Metanephros (tissue), 2 donors: ENCODE data around the gene CRMP1. TPM values are rescaled to one million over a fixed set of nuclear protein-coding genes. Genes with fewer than 3 reads are reported as not detected.

Source experiments
- small RNA-seq: library from RNA; depleted of rRNA; stranded (forward); fragments of <200 nt; gene quantifications from one replicate; pipeline ENCODE3, GENCODE V24; 2014; ENCODE audit warnings: low replicate concordance
- total RNA-seq: library from RNA; depleted of rRNA; stranded (reverse); fragments of >200 nt; gene quantifications from one replicate; pipeline ENCODE4 v1.2.3, GENCODE V29; 2014

CRMP1 gene
- 17.0 TPM for total RNA-seq

GRCh38 chr4:5893004-5893580 is at the start of gene CRMP1:
Gene CRMP1 (minus strand): TSS chr4:5893086. CDS start chr4:5892969, 117 bp downstream.

Small RNAs within 50 kb of the gene (small RNA-seq; reads per million reads assigned to genes)
- gene MIR378D1 = not detected

Other genes with a start within 250 kb of the CRMP1 start
- gene EVC2, start 184.5 kb downstream of the CRMP1 start, total RNA-seq = 12.0 TPM
- 80.9 TPM for gene EVC, start 181.9 kb downstream of the CRMP1 start, total RNA-seq
- gene C4orf50, start 125.3 kb upstream of the CRMP1 start, total RNA-seq = 0.06 TPM